Left lung (tissue), 10 donors: ENCODE results near the gene TRPM8. TPM values are rescaled to one million over a fixed set of nuclear protein-coding genes. Genes with fewer than 3 reads are reported as not detected.

ENCODE experiments used
- ATAC-seq: fragments of 200-7000 bp; cut with Tn5 transposase; one replicate; pipeline ENCODE4 v1.9.1; 2020; ENCODE audit warnings: moderate library complexity
- DNase-seq, 4 donors: peaks; one replicate each; pipeline ENCODE4 v3.0.0-alpha.2; 2013 to 2020
- H3K27ac ChIP-seq, 2 donors: fragments of 200-600 bp; sonication (generic) in 1 of 2; one replicate each; pipeline versions ENCODE4 v1.5.0 to v1.8.0; 2020 to 2021
- H3K27me3 ChIP-seq, 2 donors: fragments of 200-600 bp; sonication (generic) in 1 of 2; one replicate each; pipeline versions ENCODE4 v1.5.0 to v1.8.0; 2020 to 2021
- H3K36me3 ChIP-seq, 2 donors: fragments of 200-600 bp; sonication (generic) in 1 of 2; one replicate each; pipeline versions ENCODE4 v1.5.0 to v1.8.0; 2020 to 2021
- H3K4me1 ChIP-seq, 2 donors: fragments of 200-600 bp; one replicate each; pipeline ENCODE4 v1.8.0; 2021
- H3K4me3 ChIP-seq, 2 donors: fragments of 200-600 bp; sonication (generic) in 1 of 2; one replicate each; pipeline versions ENCODE4 v1.5.0 to v1.8.0; 2020 to 2021; ENCODE audit warnings: mild to moderate bottlenecking in 1 of 2
- H3K9me3 ChIP-seq, 2 donors: fragments of 200-600 bp; sonication (generic) in 1 of 2; one replicate each; pipeline versions ENCODE4 v1.5.0 to v1.8.0; 2020 to 2021
- intact Hi-C, 2 donors: fragments of 100-400 bp; cut with DNase I; formaldehyde crosslinking; loops; one replicate each; pipeline versions ENCODE4 v1.11.2 to v1.14.2; 2022
- polyA plus RNA-seq, 6 donors: library from polyadenylated mRNA; unstranded; fragments of 120-200 nt; gene quantifications; one replicate each; pipeline ENCODE4 v1.2.1, GENCODE V29; 2013; ENCODE audit not compliant: insufficient read length in 6 of 6
- total RNA-seq, 2 donors: library from RNA; stranded (reverse); fragmentation: NEBNext Ultra II Directional; extraction: Animal tissue kit (Norgen Biotek cat#: 25700); gene quantifications; one replicate each; pipeline ENCODE4 v1.2.1, GENCODE V29; 2021
- TF ChIP-seq, protein P1 (sequence below), 2 donors: fragments of 200-600 bp; sonication (generic) in 1 of 2; IDR thresholded peaks; one replicate each; pipeline versions ENCODE4 v1.5.0 to v1.8.0; 2021; ENCODE audit warnings: antibody characterized with exemption in 2 of 2
- donor health status: DM: no; HTN: yes; CAD: no.
- donor health status: DM: no; HTN: no; CAD: no.

Gene TRPM8
- total and polyA plus RNA-seq, 8 donors: 0.14 to 0.40 (median 0.16) TPM; not detected in 3

GRCh38 chr2:233925402-233925801 is 8.2 kb downstream of the TRPM8 start:
- Histone ChIP-seq H3K4me3 (no peak overlapping the region), H3K27me3 (peaks cover 0 to 39% of the 10 kb centered on the region in 2 donors), H3K9me3 (no peaks in the 10 kb centered on the region), H3K27ac (no peak overlapping the region), H3K36me3 (no peaks in the 10 kb centered on the region), H3K4me1 (no peaks in the 10 kb centered on the region)
- intact Hi-C loops: no loop called here
- ATAC-seq (no peak), DNase-seq (no peak)
- TF ChIP-seq, protein P1, sequence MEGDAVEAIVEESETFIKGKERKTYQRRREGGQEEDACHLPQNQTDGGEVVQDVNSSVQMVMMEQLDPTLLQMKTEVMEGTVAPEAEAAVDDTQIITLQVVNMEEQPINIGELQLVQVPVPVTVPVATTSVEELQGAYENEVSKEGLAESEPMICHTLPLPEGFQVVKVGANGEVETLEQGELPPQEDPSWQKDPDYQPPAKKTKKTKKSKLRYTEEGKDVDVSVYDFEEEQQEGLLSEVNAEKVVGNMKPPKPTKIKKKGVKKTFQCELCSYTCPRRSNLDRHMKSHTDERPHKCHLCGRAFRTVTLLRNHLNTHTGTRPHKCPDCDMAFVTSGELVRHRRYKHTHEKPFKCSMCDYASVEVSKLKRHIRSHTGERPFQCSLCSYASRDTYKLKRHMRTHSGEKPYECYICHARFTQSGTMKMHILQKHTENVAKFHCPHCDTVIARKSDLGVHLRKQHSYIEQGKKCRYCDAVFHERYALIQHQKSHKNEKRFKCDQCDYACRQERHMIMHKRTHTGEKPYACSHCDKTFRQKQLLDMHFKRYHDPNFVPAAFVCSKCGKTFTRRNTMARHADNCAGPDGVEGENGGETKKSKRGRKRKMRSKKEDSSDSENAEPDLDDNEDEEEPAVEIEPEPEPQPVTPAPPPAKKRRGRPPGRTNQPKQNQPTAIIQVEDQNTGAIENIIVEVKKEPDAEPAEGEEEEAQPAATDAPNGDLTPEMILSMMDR (IDR thresholded peaks at IDR 0.05): no peak

GRCh38 chr2:233926806-233927205 is 9.6 kb downstream of the TRPM8 start:
- intact Hi-C loops: no loop called here
- H3K36me3 ChIP-seq: no peaks in the 10 kb centered on the region
- no peaks in the 10 kb centered on the region for H3K9me3 ChIP-seq
- H3K27ac ChIP-seq: no peak overlapping the region
- H3K4me3 ChIP-seq: no peak overlapping the region
- ATAC-seq (no peak), DNase-seq (no peak)
- TF ChIP-seq, protein P1 (IDR thresholded peaks at IDR 0.05): no peak
- peaks cover 0 to 40% of the 10 kb centered on the region in 2 donors for H3K27me3 ChIP-seq
- no peaks in the 10 kb centered on the region for H3K4me1 ChIP-seq

DNA sequence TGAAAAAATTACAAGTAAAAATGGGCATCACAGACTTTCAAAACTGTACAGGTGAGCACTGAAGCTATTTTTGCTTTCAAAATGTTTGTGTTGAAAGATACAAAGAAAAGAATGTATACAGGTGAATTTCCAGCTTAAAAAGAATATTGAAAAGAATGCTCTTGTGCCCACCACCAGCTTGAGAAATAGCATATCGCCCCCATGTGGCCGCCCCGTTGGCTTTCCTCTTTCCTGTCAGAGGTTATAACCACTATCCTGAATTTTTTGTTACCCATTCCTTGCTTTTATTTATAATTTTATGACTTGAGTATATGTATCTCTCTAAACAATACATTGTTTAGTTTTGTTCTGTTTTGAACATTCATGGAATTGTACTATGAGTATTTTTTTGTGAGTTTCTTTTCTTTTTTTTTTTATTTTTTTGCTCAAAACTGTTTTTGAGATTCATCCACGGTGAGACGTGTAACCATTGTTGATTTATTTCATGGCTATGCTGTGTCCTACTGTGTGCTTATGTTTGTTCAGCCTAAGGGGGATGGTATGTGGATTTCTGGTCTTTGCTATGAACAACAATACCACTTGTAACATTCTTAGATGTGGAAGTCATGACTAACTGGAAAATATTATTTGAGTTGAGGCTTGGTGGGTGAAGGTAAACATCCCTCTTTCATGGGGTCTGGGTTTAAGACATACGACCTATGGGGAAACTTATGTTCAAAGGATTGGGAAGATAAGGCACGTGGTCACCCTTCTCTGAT is 11.6 kb downstream of the TRPM8 start:
- DNase-seq (peak in 1 of 4 donors; percentile 6), ATAC-seq (peak; percentile 36)
- intact Hi-C loops: no loop called here
- no peak overlapping the region for H3K27ac ChIP-seq
- no peaks in the 10 kb centered on the region for H3K9me3 ChIP-seq
- peaks cover 0 to 42% of the 10 kb centered on the region in 2 donors for H3K27me3 ChIP-seq
- H3K4me1 ChIP-seq: no peaks in the 10 kb centered on the region
- TF ChIP-seq, protein P1 (IDR thresholded peaks at IDR 0.05): peak; percentile 10 to 39
- no peak overlapping the region for H3K4me3 ChIP-seq
- H3K36me3 ChIP-seq: no peaks in the 10 kb centered on the region

- no peak for ATAC-seq
- DNase-seq: no peak
- Histone ChIP-seq H3K36me3 (no peaks in the 10 kb centered on the region), H3K4me1 (no peaks in the 10 kb centered on the region), H3K9me3 (no peaks in the 10 kb centered on the region), H3K27me3 (peaks cover 0 to 37% of the 10 kb centered on the region in 2 donors), H3K27ac (no peak overlapping the region), H3K4me3 (no peak overlapping the region)
- intact Hi-C loops: no loop called here
- TF ChIP-seq, protein P1 (IDR thresholded peaks at IDR 0.05): no peak
Observed at GRCh38 chr2:233929352-233930022, 12.3 kb downstream of the TRPM8 start.

- intact Hi-C loops: no loop called here
- Histone ChIP-seq H3K9me3 (no peaks in the 10 kb centered on the region), H3K27ac (no peak overlapping the region), H3K4me3 (no peak overlapping the region), H3K36me3 (no peaks in the 10 kb centered on the region), H3K27me3 (peaks cover 6 to 45% of the 10 kb centered on the region in 2 donors), H3K4me1 (no peaks in the 10 kb centered on the region)
- TF ChIP-seq, protein P1 (IDR thresholded peaks at IDR 0.05): no peak
- no peak for ATAC-seq
- DNase-seq: no peak
Observed at GRCh38 chr2:233934524-233934923, 17.4 kb downstream of the TRPM8 start.
